NCI-H1694 (cell line): ENCODE results near the gene BCL7B.
"Not testable (repeated sequence)": the region's sequence is repeated elsewhere in the genome, so short reads cannot be mapped to it uniquely, and the experiment has no call there.

Source experiments
- DNase-seq: peaks from one replicate; lab custom pipeline; 2025; lab: John Stamatoyannopoulos, UW

BCL7B gene

DNA sequence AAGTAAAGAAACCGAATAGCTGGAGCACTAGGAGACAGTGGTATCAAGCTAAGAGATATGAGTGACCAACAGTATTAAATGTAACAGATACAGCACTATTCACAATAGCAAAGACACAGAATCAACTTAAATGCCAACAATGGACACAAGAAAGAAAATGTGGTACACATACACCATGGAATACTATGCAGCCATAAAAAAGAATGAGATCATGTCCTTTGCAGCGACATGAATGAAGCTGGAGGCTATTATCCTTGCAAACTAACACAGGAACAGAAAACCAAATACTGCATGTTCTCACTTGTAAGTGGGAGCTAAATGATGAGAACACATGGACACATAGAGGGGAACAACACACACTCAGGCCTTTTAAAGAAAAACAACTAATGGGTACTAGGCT lies 62.0 kb downstream of the BCL7B start:
- not testable (repeated sequence) for DNase-seq

DNA sequence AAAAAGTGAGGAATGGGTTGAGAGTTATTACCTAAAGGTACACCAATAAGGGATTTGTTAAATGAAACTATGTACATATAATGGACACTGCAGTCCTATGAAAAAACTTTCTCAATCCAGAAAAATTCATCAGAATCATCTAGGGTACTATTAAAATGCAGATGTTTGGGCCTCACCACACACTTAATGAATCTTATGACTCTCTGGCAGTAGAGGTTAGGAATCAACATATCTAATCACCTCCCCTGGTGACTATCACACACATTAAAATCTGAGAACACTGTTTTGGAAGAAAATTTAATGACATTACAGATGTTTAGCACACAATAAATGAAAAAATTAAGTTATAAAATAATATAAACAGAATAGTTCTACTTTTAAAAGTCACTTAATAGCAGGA lies 67.5 kb downstream of the BCL7B start:
- no peak for DNase-seq

DNA sequence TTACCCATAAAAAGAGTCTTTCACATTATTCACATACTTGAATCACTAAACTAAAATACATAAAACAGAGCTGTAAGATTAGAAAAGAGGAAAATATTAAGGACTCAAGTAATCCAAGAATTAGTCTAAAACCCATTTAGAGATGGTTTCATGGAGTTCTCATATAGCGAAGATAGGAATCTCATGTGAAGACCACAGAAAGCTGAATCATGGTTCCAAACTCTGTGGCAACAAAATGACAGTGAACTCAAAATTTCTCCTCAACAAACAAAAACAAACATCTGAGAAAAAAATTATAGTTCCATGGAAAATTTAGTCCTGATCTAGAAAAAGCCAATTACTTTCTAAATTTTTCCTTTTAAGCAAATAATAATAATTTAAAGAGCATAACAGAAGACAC lies 70.0 kb downstream of the BCL7B start:
- DNase-seq, result no peak
